WERI-Rb-1 (cell line): ENCODE results near the gene NRF1.

Experiments used
- DNase-seq: peaks from one replicate; pipeline ENCODE4 v3.0.0-alpha.2; 2020
- H3K27ac ChIP-seq: fragments of 250-450 bp; sonication (Bioruptor Pico); 2 replicates; pipeline ENCODE4 v1.5.1; 2020; ENCODE audit warnings: mild to moderate bottlenecking, moderate library complexity
- H3K27me3 ChIP-seq: fragments of 250-450 bp; sonication (Bioruptor Pico); 2 replicates; pipeline ENCODE4 v1.5.1; 2021; ENCODE audit warnings: mild to moderate bottlenecking, low read depth, moderate library complexity; ENCODE audit not compliant: insufficient read depth, severe bottlenecking
- H3K36me3 ChIP-seq: fragments of 250-450 bp; sonication (Bioruptor Pico); 2 replicates; pipeline ENCODE4 v1.5.1; 2020; ENCODE audit warnings: mild to moderate bottlenecking, moderate library complexity
- H3K4me3 ChIP-seq: 2 replicates; pipeline ENCODE4 v1.5.1; 2011; ENCODE audit warnings: low read depth, mild to moderate bottlenecking, control low read depth, low read length
- H3K9me3 ChIP-seq: fragments of 250-450 bp; sonication (Bioruptor Pico); 2 replicates; pipeline ENCODE4 v1.5.1; 2021; ENCODE audit warnings: mild to moderate bottlenecking, moderate library complexity; ENCODE audit not compliant: severe bottlenecking
- CTCF ChIP-seq: IDR thresholded peaks from 2 replicates; pipeline ENCODE4 v1.5.1; 2011; ENCODE audit warnings: low read depth, mild to moderate bottlenecking, control low read depth, inconsistent platforms, low read length

The NRF1 gene

DNA sequence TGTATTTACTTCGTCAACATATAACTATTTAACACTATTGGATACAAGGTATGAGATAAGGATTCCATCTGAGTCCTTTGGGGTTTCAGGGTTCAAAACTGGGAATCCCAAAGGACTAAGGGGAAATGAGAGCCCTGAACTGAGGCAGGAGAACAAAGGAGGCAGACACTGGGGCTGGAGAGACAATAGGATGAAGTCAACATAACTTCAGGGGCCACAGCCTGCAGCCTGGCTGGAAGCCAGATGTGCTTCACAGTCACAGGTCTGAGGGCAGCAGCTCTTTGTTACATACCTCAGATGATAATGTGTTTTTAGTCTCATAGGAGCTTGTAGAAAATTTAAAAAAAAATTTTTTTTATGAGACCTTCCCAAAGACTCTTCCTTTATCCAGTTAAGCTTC is 73.3 kb downstream of the NRF1 start:
- Histone ChIP-seq H3K36me3 (peaks cover 8% of the 10 kb centered on the region), H3K9me3 (no peaks in the 10 kb centered on the region), H3K27ac (no peak overlapping the region), H3K4me3 (no peak overlapping the region), H3K27me3 (no peaks in the 10 kb centered on the region)
- DNase-seq, result no peak
- no peak for TF ChIP-seq CTCF

DNA sequence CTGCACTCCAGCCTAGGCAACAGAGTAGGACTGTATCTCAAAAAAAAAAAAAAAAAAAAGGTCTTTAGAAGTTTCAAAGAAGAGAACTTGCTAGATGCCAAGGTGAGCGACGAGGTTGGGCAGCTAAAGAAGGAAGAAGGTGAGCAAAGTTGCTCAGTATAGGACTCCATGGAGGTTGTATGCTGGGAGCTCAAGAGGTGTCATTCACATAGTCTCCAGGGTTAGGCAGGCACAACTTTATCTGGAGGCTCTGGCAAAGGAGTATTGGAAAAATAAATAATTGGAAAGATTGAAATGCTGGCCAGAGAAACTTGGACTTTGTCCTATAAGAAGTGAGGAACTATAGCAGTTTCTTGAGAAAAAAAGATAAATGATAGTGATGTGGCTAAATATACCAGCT is 74.5 kb downstream of the NRF1 start:
- Histone ChIP-seq H3K36me3 (peaks cover 6% of the 10 kb centered on the region), H3K9me3 (no peaks in the 10 kb centered on the region), H3K4me3 (no peak overlapping the region), H3K27me3 (no peaks in the 10 kb centered on the region), H3K27ac (no peak overlapping the region)
- no peak for TF ChIP-seq CTCF
- DNase-seq, result no peak

DNA sequence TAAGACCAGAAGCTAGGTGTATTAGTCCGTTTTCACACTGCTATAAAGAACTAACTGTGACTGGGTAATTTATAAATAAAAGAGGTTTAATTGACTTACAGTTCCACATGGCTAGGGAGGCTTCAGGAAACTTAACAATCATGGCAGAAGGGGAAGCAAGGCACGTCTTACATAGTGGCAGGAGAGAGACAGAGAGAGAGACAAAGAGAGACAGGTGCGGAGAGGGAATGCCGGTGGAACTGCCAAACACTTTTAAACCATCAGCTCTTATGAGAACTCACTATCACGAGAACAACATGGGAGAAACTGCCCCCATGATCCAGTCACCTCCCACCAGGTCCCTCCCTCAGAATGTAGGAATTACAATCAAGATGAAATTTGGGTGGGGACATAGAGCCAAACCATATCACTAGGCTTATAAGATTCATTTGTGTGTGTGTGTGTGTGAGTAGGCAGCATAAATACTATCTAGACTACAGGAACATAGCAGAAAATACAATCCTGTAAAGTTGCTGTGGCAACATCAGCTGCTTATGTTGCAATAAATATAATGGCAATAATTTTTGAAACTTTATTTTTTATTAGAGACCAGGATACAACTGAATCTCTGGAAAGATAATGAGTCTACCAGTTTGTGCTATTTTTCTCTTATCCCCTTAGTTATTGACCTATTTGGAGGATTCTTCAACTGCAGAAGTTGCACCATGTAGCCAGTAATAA is 77.1 kb downstream of the NRF1 start:
- Histone ChIP-seq H3K27me3 (no peaks in the 10 kb centered on the region), H3K9me3 (no peaks in the 10 kb centered on the region), H3K27ac (no peak overlapping the region), H3K4me3 (no peak overlapping the region), H3K36me3 (peaks cover 24% of the 10 kb centered on the region)
- no peak for TF ChIP-seq CTCF
- DNase-seq, result no peak

DNA sequence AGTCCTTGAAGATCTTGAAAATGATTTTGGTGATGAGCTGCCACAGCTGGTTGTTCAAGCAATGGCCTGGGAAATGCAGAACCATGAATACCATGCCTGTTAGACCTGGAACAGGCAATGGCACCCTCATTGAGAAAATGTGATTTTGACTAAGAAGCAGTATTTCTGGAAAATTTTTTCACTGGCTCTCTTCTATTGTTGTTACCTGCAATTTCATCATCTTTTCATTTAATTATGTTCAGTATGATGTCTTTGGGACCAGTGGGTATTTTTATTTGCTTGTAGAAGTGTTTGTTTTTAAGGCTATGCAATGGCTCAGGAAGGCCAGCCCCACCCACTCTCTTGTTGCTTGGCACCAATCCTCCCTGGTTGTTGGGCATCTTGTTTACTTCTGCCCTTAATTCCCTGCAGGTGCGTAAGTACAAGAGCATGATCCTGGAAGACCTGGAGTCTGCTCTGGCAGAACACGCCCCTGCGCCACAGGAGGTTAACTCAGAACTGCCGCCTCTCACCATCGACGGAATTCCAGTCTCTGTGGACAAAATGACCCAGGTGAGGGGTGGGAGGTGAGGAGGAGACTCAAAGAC is 78.6 kb downstream of the NRF1 start:
- TF ChIP-seq CTCF, result no peak
- no peak overlapping the region for H3K27ac ChIP-seq
- H3K27me3 ChIP-seq, result no peaks in the 10 kb centered on the region
- peaks cover 22% of the 10 kb centered on the region for H3K36me3 ChIP-seq
- H3K9me3 ChIP-seq, result no peaks in the 10 kb centered on the region
- DNase-seq, result no peak
- no peak overlapping the region for H3K4me3 ChIP-seq

DNA sequence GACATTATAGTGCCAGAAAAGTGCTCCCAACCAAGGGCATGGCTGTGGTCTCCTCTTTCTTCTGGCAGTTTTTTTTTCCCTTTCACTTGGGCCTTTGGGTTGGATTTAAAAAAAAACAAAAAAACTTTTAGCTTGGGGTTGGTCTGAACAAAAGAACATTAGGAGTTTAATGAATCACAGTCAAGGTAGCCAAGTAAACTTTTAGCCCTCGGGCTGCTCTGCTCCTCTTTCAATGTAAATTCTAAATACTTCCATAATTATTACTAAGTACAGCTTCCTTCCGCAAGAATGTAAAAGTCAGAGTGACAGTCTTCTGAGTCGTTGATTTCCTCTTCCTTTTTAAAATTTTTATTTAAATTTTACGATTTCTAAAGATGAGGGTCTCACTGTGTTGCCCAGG is 79.2 kb downstream of the NRF1 start:
- Histone ChIP-seq H3K27ac (no peak overlapping the region), H3K4me3 (no peak overlapping the region), H3K27me3 (no peaks in the 10 kb centered on the region), H3K9me3 (no peaks in the 10 kb centered on the region), H3K36me3 (peaks cover 22% of the 10 kb centered on the region)
- DNase-seq, result no peak
- TF ChIP-seq CTCF, result no peak
